A549 (cell line): ENCODE data around the gene PTPRG.

Source experiments
- RFX5 ChIP-seq: fragments of 450-650 bp; IDR thresholded peaks from 2 replicates; pipeline ENCODE4 v1.7.1; 2014; ENCODE audit warnings: antibody characterized with exemption, mild to moderate bottlenecking, moderate library complexity
- TF ChIP-seq, protein P1 (sequence below): fragments of >200 bp; sonication (Bioruptor Twin); formaldehyde crosslinking; IDR thresholded peaks from 3 replicates; pipeline ENCODE4 v1.5.1; 2016
- TF ChIP-seq, protein P2 (sequence below): IDR thresholded peaks from 2 replicates; pipeline ENCODE4 v1.6.1; 2012

DNA sequence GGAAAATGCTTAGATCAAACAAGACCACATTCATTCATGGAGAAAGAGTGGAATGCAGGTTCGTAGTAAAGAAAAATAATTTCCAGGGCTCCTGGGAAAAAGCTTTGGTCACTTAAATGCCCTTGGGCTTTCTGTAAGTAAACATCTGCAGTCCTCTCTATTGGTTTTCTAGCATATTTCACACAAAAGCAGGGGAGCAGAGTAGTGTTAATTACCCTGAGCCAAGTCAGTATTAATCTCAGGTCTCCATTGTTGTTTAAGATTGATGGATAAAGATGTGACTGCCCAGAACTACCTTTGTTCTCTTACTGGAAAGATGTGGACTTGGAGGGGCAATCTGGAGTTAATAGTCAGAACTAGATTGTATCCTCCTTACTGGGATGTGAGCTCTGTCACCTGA is 242.6 kb downstream of the PTPRG start:
- TF ChIP-seq, protein P1, sequence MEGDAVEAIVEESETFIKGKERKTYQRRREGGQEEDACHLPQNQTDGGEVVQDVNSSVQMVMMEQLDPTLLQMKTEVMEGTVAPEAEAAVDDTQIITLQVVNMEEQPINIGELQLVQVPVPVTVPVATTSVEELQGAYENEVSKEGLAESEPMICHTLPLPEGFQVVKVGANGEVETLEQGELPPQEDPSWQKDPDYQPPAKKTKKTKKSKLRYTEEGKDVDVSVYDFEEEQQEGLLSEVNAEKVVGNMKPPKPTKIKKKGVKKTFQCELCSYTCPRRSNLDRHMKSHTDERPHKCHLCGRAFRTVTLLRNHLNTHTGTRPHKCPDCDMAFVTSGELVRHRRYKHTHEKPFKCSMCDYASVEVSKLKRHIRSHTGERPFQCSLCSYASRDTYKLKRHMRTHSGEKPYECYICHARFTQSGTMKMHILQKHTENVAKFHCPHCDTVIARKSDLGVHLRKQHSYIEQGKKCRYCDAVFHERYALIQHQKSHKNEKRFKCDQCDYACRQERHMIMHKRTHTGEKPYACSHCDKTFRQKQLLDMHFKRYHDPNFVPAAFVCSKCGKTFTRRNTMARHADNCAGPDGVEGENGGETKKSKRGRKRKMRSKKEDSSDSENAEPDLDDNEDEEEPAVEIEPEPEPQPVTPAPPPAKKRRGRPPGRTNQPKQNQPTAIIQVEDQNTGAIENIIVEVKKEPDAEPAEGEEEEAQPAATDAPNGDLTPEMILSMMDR = no peak
- TF ChIP-seq, protein P2, sequence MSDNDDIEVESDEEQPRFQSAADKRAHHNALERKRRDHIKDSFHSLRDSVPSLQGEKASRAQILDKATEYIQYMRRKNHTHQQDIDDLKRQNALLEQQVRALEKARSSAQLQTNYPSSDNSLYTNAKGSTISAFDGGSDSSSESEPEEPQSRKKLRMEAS = no peak
- TF ChIP-seq RFX5 = no peak
